NCI-H2196 treated with DMSO at 0.1 percent for 48 hours (cell line): Measurements from ENCODE around the gene LBX2.
A peak's percentile ranks its signal among the peaks of the same experiment; 100 is the strongest.

ENCODE experiments used
- DNase-seq: peaks from one replicate; lab custom pipeline; 2025; ENCODE audit not compliant: unreplicated experiment; lab: John Stamatoyannopoulos, UW

The LBX2 gene, protein sequence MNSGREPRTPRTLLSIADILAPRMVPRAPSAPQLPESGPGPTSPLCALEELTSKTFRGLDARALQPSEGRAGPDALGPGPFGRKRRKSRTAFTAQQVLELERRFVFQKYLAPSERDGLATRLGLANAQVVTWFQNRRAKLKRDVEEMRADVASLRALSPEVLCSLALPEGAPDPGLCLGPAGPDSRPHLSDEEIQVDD

DNA sequence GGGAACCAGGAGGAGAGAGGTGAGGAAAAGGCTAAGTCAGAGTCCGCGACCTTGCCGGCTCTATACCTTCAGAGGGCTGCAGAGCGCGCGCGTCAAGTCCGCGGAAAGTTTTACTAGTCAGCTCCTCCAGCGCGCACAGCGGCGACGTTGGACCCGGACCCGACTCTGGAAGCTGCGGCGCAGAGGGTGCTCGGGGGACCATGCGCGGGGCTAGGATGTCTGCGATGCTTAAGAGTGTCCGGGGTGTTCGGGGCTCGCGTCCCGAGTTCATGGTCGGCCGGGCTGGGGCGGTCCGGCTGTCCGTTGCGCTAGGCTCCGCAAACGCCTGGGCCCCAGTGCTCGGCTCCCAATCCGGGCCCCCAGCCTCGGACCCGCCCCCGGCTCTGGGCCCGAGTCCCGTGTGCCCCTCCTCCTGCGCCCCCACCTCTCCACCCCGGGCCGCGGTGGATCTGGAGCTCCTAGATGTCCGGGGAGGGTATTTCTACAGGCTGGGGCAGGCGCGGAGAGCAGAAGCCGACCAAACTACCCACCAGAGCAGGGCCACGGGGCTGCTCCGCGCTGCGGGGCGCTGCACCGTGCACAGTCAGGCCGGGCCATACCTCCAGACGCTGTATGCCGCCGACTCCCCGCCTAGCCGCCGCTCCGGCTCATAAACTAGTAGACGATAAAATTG is at the start of gene LBX2:
Gene LBX2 (minus strand): TSS at position 337 of the 673 bp plus-strand sequence. CDS start 66 bp downstream, at position 271.
- DNase-seq: no peak

DNA sequence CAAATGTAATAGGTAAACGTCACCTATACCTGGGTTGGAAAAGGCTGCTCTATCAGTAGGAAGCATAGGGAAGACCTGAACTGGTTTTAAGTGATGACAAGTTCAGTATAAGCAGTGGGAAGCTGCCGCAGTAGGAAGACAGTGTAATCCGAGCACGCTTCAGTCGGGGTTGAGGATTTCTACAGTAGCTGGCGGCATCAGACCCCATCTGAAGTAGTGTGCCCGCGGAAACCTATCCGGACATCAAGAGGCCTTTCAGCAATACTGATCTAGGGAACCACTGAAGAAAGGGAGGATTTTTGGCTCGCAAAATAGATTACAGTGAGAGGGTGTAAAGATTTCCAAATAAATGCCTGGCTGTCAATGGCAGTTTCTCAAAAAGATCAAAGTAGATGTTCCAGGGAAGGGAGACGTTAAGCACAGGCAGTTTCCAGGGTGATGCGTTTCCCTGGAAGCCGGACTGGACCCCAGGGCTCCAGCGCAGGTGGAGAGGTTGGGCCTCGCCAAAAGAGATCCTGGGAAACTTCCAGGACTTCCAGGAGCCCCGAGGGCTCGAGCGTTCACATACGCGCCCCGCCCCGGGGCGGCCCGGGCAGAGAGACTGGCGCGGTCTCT is 49.0 kb upstream of the LBX2 start:
- DNase-seq: no peak

DNA sequence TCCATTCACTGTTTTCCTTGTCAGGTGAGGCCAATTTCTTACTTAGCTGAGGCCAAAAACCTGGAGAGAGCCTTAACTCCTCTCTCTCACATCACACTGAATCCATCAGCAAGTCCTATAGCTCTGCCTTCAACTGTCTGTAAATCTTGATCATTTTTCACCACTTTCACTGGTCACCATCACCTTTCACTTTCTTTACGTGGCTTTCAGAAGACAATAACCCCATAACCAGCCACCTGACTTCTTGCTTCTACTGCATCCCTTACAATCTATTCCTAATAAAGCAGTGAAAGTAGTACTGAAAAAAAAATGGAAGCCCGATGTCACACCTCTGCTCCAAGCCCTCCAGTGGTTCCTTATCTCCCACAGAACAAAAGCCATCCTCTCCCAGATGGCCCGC is 46.6 kb upstream of the LBX2 start:
- DNase-seq: no peak

DNA sequence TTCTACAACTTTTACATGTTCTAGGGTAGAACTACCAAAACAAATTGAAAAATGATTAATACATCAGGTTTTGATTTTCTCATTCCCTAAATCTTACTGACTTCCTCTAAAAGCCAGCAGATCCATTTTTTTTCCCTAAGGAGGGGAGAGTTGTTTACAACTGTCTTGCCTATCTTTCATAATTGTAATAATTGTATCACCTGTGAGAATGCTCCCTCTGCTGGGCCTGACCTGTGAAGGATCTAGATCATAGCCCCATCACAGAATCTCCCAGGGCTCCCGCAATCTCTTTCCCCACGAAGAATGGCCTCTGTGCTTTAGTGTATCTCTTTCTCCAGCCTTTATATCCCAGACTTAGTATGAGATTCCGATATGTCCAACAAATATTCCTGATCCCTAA is 45.2 kb upstream of the LBX2 start:
- no peak for DNase-seq

DNA sequence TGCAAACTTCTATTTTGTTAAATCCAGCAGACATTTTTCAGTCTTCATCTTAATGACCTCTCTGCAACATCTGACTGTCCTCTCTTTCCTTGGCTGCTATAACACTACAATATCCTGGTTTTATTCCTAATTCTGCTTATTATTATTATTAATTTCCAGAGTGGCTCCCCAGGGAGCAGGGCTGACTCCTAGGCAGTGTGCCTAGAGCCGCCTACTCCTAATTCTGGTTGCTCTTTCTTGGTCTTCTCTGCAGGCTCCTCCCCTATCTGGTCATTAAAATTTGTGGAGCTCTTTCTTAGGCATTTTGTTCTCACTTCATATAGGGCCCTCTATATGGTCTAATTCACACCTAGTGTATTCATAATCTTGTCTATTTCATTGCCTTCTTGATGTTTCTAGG is 43.6 kb upstream of the LBX2 start:
- DNase-seq: no peak

DNA sequence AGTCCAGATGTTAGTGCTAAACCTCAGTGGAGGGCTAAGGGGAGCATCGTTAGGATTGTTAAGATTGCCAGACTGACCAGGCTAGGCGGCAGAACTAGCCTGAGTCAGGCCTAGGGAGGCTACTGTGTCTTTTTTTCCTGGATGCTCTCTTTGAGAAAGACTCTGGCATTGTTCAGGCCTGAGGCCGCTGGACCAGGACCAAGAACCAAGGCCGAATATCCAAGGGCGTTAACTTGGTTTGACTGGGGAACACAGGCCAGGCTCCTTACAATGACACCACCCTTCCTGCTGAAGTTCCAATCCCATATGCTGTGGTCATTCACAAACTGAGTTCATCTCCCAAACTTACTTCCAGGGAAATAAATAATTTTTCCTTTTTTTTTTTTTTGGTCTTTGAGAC is 40.9 kb upstream of the LBX2 start:
- no peak for DNase-seq

DNA sequence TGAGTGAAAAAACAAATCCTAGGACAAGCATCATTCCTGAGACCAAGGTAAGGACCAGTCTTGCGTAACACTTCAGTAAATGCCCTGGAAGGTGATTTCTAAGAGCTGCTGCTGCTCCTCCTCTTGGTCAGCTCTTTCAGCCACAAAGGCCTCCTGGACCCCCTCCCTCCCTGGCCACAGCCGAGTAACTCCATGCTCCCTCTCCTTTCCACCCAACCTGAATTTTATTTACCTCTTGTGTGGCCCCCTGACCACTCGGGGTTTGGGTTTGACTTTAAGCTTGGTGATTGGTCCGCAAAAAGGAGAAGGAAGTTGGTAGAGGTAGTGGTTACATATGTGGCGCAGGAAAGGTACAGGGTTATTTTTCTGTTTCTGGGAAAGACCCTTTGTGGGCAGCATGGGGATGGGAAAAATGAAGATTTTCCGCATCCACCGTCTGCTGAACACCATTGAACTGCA is 39.5 kb upstream of the LBX2 start:
- no peak for DNase-seq

DNA sequence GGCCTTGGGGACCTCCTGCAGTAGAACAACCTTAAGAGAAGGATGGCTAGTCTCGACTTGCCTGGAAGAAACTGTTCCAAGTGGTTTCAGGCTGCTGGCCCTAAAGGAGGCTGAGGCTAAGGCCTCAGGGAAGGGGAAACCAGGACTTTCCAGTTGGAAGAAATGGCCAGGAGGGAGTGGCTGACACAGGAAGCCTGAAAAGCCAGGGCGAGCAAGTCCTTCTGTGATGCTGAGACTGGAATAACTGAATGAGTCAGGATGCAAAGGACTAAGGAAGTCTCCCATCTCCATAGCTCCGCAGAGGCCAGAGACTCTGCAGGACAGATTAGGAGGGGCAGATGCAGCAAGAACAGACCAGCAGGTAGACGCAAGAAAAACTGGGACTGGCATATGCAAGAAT is 37.7 kb upstream of the LBX2 start:
- no peak for DNase-seq

DNA sequence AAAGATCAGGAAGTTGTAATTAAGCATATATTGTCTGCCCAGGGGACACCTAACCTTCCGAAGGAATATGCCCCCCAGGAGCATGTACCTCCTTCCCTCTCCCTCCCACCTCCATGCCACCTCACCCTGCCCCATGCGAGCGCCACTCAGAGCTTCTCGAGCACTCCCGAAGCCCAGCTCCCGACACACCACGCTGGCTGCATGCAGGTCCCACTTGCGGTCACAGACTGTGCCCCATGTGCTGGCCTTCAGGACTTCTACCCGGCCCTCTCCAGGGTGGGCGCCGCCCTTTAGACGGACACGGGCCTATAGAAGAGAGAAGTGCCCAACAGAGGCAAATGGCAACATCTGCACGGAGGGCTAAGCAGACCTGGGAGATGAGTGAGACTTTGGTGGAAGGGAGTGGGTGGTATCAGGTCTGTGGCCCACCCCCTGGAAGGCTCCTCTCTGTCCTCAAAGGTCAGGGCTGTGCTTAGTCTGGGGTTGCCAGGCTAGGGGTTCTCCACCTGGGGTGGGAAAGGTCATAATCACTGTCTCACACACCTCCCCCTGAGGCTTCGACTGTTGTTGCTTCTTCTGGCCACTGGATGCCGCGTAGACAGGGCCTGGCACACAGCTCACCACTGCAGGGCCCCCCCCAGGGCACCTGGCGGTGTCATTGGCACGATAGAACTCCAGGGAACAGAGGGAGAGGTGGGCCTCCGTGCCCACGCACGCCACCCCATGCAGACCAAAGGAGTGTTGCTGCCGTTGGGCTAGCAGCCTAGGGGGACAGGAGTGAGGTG is 37.0 kb upstream of the LBX2 start:
- no peak for DNase-seq

DNA sequence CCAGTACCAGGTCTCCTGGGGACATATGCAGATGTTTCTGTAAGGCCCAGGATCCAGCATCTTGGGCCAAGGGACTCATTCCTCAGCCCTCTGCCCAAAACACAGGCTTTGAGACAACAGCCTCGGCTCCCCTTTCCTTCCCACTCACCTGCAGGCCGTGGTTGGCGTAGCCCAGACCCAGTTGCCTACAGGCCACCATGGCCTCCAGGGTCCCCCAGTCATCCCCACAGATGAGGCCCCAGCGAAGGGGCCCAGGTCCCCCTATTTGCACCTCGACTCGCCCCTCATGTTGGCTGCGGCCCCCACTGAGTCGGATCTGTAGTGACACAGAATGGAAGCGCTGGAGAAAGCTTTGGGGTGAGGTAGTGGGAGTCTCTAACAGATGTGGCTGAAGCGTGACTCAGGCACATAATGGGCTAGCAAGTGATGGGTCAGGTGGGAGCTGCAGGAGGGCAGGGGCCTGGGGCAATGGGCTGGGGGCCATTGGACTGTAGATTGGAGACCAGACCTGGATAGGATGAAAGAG is 36.1 kb upstream of the LBX2 start:
- no peak for DNase-seq

DNA sequence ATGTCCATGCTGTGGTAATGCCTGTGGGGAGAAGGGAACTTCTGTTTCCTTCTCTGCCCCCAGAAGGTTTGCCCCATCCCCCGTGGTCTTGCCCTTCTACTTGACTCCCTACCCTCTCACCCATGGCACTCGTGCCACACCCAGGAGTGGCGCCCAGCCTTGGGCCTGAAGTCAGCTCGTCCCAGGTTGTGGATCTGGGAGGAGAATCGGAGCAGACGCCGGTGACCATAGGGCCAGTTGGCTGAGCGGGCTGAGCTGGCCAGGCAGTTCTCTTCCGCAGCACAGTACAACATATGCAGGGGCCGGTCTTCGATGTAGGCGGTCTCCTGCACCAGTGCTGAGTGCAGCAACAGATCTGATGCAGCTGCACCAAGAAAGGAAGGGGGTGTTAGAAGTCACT is 35.0 kb upstream of the LBX2 start:
- DNase-seq: no peak

DNA sequence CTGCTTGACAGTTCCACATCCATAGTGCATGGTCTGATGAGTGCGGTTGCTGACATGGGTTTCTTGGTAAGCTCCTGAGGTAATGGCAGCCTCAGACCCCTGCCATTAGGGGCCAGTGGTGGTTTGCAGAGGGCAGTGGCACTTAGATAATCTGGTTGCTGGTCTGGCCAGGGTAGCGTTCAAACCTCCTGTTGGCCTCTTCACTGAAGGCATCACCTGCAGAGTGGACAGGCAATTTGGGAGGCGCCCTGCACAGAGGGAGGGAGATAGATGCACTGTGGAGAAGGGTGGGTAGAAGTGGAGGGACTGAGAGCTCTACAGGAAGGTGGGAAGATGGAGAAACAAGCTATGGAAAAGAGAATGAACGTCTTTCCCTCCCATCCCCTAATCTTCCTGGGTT is 34.1 kb upstream of the LBX2 start:
- DNase-seq: no peak

DNA sequence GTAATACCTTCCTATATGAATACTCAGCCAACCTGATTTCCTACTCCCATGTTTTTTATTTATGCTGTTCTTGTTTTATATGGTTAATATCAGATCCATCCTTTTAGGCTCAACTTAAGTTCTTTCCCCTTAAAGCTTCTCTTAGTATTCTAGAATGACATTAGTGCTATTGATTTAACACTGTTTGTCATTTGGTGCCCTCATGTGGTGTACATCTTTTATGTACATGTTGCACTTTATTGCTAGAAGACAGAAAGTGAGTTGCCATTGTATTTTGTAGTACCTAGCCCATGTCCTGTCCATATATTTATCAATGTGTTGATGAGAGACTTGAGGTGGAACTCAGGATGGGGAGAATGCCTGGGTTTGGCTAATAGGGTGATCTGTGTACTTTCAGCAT is 32.8 kb upstream of the LBX2 start:
- DNase-seq: no peak

DNA sequence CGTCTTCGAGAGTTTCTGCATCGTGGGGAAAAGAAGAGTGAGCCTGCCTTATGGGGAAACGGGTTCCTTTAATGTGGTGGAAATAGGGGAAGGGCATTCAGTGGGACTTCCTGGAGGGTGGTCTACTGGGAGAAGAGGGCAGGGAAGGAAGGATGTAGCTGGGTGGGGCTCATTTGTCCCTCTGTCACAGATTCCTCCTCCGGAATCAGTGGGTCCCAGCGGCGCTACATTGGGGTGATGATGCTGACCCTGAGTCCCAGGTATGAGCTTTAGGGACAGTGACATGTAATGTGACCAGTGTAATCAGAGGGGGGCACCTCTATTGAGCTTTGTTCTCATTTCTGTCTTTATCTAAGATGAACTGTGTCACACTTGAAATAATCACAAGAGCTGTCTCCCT is 32.3 kb upstream of the LBX2 start:
- DNase-seq: no peak

DNA sequence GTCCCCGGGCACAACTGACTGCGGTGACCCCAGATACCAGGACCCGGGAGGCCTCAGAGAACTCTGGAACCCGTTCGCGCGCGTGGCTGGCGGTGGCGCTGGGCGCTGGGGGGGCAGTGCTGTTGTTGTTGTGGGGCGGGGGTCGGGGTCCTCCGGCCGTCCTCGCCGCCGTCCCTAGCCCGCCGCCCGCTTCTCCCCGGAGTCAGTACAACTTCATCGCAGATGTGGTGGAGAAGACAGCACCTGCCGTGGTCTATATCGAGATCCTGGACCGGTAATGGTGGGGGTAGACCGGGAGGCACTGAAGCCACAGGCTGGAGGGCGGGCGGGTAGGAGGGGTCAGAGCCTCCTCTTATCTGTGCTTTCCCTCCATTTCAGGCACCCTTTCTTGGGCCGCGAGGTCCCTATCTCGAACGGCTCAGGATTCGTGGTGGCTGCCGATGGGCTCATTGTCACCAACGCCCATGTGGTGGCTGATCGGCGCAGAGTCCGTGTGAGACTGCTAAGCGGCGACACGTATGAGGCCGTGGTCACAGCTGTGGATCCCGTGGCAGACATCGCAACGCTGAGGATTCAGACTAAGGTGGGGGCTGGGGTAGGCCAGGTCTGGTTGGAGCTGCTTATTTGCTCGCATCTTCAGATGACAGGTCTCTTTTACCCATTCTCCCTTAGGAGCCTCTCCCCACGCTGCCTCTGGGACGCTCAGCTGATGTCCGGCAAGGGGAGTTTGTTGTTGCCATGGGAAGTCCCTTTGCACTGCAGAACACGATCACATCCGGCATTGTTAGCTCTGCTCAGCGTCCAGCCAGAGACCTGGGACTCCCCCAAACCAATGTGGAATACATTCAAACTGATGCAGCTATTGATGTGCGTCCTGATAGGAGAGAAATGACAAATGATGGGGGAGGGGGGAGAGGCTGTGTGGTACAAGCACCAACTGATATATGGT is 31.1 kb upstream of the LBX2 start:
- DNase-seq: no peak

DNA sequence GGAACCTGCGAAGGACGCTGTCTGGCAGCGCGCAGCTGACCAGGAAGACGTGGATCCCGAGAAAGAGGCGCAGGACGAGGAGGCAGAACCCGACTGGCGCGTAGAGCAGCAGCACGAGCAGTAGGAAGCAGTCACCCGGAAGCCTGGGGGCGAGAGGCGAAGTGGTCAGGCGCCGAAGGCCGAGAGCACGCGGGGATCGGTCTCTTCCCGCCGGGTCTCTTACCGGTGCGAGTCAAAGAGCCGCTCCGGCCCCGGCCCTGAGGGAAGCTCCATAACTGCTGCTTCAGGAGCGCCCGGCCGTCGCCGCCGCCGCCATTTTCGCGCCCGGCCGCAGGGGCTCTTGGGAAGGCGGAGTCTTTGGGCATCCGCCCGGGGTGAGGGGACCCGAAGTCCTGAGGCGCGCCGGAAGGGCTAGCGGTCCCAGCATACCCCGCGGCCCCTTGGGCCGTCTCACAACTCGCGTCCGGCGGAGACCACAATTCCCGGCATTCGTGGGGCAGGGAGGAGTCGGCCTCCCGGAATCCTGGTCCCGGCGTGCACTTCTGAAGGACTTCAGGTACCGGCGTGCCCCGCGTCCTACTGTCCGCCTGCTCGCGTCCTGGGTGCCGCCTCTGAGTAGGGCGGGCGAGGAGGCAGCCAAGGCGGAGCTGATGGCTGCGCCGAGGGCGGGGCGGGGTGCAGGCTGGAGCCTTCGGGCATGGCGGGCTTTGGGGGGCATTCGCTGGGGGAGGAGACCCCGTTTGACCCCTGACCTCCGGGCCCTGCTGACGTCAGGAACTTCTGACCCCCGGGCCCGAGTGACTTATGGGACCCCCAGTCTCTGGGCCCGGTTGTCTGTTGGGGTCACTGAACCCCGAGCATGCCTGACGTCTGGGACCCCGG is 30.2 kb upstream of the LBX2 start, which contains the start of the genes AUP1 and HTRA2:
Gene AUP1 (minus strand): TSS at position 350 of the 882 bp plus-strand sequence. CDS start 77 bp downstream, at position 273.
Gene HTRA2 (plus strand): TSS at position 577 of the 882 bp plus-strand sequence. CDS start 74 bp downstream, at position 651.
- DNase-seq: peak; percentile 84

DNA sequence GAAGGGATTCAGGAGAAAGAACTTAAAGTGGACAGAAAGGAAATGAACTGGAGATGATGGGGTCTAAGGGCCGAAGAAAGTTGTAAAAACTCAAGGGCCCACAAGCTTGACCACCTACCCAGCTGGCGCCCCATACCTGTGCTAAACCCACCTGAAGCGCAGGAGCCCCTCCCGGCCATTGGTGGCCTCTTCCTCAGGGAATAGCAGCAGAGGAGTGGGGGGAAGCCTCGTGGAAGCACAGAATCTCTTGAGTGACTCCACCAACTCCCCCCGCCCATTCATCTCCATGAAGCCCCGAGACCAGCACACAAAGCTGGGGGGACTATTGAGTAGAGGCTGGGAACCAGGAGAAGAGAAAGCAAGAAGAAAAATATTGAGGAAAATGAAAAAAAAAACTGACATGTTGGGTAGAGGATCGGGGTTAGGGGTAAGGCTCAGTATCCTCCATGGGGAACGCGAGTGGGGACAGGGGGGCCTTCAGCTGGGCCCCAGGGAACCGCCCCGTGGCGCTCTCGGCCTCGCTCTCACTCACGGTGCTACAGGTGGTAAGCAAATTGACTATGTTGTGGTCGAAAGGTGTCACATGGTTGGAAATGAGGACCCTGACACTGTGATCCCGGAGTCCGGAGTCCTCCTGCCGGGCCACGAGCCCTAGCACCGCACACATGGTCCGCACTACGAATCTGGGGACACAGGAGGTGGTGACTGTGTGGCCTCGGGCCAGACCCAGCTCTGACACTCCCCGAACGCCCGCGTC is 29.4 kb upstream of the LBX2 start:
- DNase-seq: no peak

DNA sequence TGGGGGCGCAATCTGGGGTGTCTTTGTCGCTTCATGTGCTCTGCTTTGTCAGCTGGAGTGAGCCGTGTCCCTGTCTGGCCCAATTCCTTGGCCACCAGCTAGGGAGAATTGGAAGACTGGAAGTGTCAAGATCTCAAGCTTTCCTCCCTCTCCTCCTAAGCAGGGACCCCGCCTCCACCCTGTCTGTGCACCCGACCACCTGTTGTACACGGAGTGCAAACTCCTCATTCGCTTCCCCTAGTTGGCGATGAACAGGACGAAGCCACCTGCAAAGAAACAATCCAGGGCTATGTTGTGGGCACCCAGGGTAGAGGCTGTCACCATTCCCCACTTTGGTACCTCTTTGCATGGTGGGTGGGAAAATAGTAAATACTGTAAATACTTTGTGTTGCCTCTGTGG is 28.3 kb upstream of the LBX2 start:
- no peak for DNase-seq
